Measurements from ENCODE around the gene KRTAP4-6. TPM values are rescaled to one million over a fixed set of nuclear protein-coding genes. Genes with fewer than 3 reads are reported as not detected.
"Not testable (repeated sequence)": the region's sequence is repeated elsewhere in the genome, so short reads cannot be mapped to it uniquely, and the experiment has no call there.

The KRTAP4-6 gene
- not detected in 3 replicates for total RNA-seq
- long read RNA-seq, result 0 reads

DNA sequence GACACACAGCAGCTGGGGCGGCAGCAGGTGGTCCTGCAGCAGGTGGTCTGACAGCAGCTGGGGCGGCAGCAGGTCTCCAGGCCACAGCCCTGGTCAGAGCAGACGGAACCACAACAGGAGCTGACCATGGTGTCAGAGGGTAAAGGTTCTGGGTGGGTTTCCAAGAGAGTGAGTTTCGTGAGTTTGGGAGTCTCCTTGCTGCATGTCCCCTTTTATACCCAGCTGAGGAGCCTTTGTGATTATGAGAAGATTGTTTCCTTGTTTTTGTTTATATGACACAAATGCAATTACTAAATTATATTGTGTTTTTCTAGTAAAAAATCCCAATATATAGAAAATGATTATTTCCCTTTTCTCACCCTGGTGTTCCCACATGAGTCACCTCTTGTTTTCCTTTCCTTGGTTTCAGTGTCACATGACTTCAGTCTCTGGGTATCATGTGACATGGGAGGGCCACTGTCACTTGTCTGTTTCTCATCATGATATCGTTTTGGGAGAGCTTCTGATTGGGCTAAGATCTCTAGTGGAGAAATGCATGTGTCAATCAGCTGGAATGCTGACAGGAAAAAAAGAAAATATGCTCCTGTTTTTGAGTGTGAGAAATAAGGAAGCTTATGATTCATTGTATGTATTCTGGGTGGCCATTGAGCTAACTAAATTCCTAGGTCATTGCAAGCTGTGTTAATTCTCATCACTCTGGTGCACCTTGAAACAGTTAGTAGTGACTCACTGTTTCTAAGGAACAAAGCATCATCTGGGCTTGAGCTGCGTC, at the start of gene KRTAP4-6:
Gene KRTAP4-6 (minus strand): TSS at position 185 of the 772 bp plus-strand sequence. CDS start 57 bp downstream, at position 128.
- TF ChIP-seq, protein P1, sequence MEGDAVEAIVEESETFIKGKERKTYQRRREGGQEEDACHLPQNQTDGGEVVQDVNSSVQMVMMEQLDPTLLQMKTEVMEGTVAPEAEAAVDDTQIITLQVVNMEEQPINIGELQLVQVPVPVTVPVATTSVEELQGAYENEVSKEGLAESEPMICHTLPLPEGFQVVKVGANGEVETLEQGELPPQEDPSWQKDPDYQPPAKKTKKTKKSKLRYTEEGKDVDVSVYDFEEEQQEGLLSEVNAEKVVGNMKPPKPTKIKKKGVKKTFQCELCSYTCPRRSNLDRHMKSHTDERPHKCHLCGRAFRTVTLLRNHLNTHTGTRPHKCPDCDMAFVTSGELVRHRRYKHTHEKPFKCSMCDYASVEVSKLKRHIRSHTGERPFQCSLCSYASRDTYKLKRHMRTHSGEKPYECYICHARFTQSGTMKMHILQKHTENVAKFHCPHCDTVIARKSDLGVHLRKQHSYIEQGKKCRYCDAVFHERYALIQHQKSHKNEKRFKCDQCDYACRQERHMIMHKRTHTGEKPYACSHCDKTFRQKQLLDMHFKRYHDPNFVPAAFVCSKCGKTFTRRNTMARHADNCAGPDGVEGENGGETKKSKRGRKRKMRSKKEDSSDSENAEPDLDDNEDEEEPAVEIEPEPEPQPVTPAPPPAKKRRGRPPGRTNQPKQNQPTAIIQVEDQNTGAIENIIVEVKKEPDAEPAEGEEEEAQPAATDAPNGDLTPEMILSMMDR (IDR thresholded peaks at IDR 0.05), result no peak
- DNase-seq (ENCODE audit: low spot score), result no peak
- H3K27me3 Mint-ChIP-seq (ENCODE audit: low read depth), result no peaks in the 10 kb centered on the region
- no peak within 1 kb of the TSS for H3K27ac Mint-ChIP-seq (ENCODE audit: unreplicated experiment)
- peaks cover 10% of the 10 kb centered on the region for H3K36me3 Mint-ChIP-seq (ENCODE audit: low read depth)
- peaks cover 9% of the 10 kb centered on the region for H3K4me1 Mint-ChIP-seq (ENCODE audit: low read depth)
- peaks cover 30% of the 10 kb centered on the region for H3K9me3 Mint-ChIP-seq (ENCODE audit: low read depth)
- H3K4me3 Mint-ChIP-seq (ENCODE audit: unreplicated experiment), result no peak within 1 kb of the TSS

DNA sequence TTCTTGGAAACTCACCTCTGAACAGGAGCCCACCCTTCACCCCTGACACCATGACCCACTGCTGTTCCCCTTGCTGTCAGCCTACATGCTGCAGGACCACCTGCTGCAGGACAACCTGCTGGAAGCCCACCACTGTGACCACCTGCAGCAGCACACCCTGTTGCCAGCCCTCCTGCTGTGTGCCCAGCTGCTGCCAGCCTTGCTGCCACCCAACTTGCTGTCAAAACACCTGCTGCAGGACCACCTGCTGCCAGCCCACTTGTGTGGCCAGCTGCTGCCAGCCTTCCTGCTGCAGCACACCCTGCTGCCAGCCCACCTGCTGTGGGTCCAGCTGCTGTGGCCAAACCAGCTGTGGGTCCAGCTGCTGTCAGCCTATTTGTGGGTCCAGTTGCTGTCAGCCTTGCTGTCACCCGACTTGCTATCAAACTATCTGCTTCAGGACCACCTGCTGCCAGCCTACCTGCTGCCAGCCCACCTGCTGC, 49.5 kb upstream of the KRTAP4-6 start, which contains the start of gene KRTAP9-1:
Gene KRTAP9-1 (plus strand): TSS at position 51 of the 482 bp plus-strand sequence. CDS start 0 bp downstream, at position 51.
- DNase-seq (ENCODE audit: low spot score); H3K9me3 Mint-ChIP-seq (ENCODE audit: low read depth); H3K36me3 Mint-ChIP-seq (ENCODE audit: low read depth); H3K4me3 Mint-ChIP-seq (ENCODE audit: unreplicated experiment); H3K27ac Mint-ChIP-seq (ENCODE audit: unreplicated experiment); H3K4me1 Mint-ChIP-seq (ENCODE audit: low read depth): not testable (repeated sequence)
- peaks cover 19% of the 10 kb centered on the region for H3K27me3 Mint-ChIP-seq (ENCODE audit: low read depth)

DNA sequence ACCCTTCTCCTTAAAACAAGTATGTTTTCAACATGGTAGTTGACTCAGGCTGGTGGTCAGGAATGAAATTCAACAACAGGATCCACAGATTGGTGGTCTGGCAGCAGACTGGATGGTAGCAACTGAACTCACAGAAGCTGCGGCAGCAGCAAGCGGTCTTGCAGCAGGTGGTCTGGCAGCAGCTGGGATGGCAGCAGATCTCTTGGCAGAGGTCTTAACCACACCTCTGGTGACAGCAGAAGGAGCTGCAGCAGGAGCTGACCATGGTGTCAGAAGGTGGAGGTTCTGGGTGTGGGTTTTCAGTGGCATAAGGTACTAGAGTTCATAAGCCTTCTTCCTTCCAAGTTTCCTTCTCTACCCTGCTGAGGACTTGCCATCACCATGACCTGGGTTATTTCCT, 46.5 kb upstream of the KRTAP4-6 start:
- Mint-ChIP-seq H3K36me3 (ENCODE audit: low read depth) (peaks cover 1% of the 10 kb centered on the region), H3K9me3 (ENCODE audit: low read depth) (no peaks in the 10 kb centered on the region), H3K27ac (ENCODE audit: unreplicated experiment) (no peak overlapping the region), H3K27me3 (ENCODE audit: low read depth) (peaks cover 26% of the 10 kb centered on the region), H3K4me1 (ENCODE audit: low read depth) (no peaks in the 10 kb centered on the region), H3K4me3 (ENCODE audit: unreplicated experiment) (no peak overlapping the region)
- TF ChIP-seq, protein P1 (IDR thresholded peaks at IDR 0.05), result no peak
- DNase-seq (ENCODE audit: low spot score), result no peak

DNA sequence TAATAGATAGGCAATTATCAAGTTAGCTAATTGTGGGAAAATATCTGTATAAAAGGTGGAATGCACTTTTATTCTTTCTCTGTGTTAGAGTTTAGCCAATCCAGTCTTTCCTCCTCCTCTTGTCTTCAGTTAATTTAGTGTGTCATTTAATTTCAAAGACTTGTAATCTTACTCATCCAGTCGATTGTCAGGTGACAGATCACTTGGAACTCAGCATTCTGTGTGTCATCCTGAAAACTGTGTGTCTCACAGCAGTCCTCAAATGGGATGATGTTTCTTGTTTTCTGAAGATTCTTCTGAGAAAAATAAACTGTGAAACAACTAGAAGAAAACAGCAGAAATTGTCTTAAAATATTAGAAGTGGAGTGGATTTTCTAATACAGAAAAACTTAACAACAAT, 44.7 kb upstream of the KRTAP4-6 start:
- H3K27me3 Mint-ChIP-seq (ENCODE audit: low read depth), result peaks cover 18% of the 10 kb centered on the region
- no peak overlapping the region for H3K27ac Mint-ChIP-seq (ENCODE audit: unreplicated experiment)
- no peaks in the 10 kb centered on the region for H3K9me3 Mint-ChIP-seq (ENCODE audit: low read depth)
- DNase-seq (ENCODE audit: low spot score), result no peak
- peaks cover 1% of the 10 kb centered on the region for H3K36me3 Mint-ChIP-seq (ENCODE audit: low read depth)
- TF ChIP-seq, protein P1 (IDR thresholded peaks at IDR 0.05), result no peak
- no peaks in the 10 kb centered on the region for H3K4me1 Mint-ChIP-seq (ENCODE audit: low read depth)
- no peak overlapping the region for H3K4me3 Mint-ChIP-seq (ENCODE audit: unreplicated experiment)

DNA sequence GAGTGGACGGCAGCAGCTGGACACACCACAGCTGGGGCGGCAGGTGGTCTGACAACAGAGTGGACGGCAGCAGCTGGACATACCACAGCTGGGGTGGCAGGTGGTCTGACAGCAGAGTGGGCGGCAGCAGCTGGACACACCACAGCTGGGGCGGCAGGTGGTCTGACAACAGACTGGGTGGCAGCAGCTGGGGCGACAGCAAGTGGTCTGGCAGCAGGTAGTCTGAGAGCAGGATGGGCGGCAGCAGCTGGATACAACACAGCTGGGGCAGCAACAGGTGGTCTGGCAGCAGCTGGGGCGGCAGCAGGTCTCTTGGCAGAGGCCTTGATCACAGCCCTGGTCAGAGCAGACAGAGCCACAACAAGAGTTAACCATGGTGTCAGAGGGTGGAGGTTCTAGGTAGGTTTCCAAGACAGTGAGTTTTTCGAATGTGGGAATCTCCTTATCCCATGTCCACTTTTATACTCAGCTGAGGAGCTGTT, 44.2 kb upstream of the KRTAP4-6 start, which contains the start of gene KRTAP4-1:
Gene KRTAP4-1 (minus strand): TSS at position 432 of the 482 bp plus-strand sequence. CDS start 57 bp downstream, at position 375.
- DNase-seq (ENCODE audit: low spot score), result no peak
- Mint-ChIP-seq H3K36me3 (ENCODE audit: low read depth) (peaks cover 1% of the 10 kb centered on the region), H3K9me3 (ENCODE audit: low read depth) (no peaks in the 10 kb centered on the region), H3K27me3 (ENCODE audit: low read depth) (peaks cover 18% of the 10 kb centered on the region), H3K4me3 (ENCODE audit: unreplicated experiment) (no peak within 1 kb of the TSS), H3K27ac (ENCODE audit: unreplicated experiment) (no peak within 1 kb of the TSS), H3K4me1 (ENCODE audit: low read depth) (no peaks in the 10 kb centered on the region)
- TF ChIP-seq, protein P1 (IDR thresholded peaks at IDR 0.05), result no peak
